ENCODE data around the gene ASCC1.
"Not testable (repeated sequence)": the region's sequence is repeated elsewhere in the genome, so short reads cannot be mapped to it uniquely, and the experiment has no call there.

Gene ASCC1

DNA sequence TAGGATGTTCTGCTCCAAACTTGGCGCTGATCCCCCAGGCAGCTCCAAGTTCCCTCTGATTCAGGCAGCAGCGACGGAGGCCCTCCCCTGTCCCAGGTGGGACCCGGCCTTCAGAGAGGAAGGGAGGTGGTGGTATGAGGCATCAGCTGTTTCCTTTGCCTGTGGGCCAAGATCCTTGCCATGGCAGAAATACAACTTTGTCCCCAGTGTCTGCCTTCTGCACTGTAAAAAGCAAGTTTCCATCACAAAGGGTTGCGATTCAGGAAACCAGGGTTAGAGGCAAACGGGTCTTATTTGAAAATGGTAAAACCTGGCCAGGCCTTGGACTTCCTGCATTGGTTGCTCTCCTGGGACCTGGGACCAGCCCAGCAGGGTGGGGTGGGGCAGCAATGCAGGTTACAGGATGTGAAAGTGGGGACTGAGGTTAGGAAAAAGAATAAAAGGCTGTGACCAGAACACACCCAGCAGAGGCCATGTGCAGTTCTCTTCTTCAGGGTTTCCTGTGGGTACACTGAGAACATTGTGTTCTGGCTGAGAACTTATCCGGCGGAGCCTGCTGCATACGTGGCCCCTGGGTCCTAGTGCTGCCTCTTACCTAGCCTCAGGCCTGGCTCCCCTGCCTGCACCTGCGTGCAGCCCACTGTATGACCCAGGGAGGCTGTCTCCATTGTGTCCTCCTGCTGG is 32.5 kb upstream of the ASCC1 start:
- peak; percentile 52 to 94 (median 77) for DNase-seq

DNA sequence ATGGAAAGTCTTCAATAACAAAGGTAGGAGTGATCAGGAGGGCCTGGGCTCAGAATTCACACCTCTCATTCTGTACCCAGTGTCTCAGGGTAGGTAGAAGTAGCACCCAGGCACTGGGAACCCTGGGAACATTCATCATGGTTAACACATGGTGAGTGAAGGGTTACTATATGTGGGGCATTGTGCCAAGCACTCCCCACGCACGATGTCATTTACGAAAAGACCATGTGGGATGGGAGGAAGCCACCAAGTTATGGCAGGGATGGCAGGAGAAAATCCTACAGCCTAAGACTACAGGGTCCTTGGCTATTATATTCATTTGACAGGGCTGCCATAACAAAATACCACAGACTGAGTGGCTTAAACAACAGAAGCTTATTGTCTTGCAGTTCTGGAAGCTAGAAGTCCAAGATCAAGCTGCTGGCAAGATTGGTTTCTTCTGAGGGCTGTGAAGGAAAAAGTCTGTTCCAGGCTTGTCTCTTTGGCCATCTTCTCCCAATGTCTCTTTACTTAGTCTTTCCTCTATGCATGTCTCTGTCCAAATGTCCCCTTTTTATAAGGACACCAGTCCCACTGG is 30.0 kb upstream of the ASCC1 start:
- no peak for DNase-seq

DNA sequence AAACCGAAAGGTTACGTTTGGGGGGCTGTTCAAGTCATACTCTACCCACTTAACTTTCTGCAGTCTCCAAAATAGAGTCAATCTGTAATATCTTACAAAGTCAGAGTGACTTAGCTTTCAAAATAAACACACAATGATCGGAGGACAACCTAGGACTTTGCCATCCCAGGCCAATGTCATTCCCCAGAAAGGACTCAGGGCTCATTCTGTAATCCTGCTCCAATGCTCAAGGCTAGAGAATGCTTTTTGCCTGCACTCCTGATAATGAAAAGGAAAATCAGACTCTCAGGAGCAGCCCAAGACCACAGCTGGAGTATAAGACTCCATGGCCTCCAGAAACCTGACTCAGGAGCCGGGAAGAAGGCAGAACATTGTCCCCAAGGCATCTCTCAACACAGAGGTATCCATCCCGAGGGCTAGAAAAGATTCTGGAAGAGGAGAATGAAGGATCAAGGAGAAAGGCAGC is 28.5 kb upstream of the ASCC1 start:
- DNase-seq: no peak

GRCh38 chr10:72243822-72244437 is 27.9 kb upstream of the ASCC1 start:
- peak in 1 of 6 experiments; percentile 20 for DNase-seq

GRCh38 chr10:72242675-72243074 is 26.6 kb upstream of the ASCC1 start:
- DNase-seq: no peak

DNA sequence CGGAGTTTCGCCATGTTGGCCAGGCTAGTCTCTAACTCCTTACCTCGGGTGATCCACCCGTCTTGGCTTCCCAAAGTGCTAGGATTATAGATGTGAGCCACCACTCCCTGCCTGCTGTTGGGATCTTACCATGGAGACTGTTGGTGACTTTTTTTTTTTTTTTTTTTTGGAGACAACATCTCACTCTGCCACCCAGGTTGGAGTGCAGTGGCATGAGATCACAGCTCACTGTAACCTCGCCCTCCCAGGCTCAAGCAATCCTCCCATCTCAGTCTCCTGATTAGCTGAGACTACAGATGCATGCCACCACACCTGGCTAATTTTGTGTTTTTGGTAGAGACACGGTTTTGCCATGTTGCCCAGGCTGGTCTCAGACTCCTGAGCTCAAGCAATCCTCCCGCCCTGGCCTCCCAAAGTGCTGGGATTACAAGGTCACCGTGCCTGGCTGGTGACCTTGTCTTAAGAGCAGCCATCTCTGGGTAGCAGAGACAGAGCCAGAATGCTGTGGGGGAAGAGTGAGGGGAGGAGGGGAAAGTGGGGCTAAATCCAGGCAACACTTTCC is 25.7 kb upstream of the ASCC1 start:
- no peak for DNase-seq

DNA sequence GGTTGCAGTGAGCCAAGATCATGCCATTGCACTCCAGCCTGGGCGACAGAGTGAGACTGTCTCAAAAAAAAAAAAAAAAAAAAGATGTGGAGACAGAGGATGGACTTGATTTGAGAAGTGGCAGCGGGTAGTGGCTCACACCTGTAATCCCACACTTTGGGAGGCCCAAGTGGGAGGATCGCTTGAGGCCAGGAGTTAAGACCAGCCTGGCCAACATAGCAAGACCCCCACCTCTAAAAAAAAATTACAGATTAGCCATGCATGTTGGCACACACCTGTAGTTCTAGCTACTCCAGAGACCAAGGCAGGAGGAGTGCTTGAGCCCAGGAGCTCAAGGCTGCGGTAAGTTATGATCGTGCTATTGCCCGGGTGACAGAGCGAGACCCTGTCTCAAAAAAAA is 24.3 kb upstream of the ASCC1 start:
- DNase-seq: no peak

- no peak for DNase-seq
These were observed 23.3 kb upstream of the ASCC1 start for GRCh38 chr10:72239409-72239808.

- DNase-seq: no peak
These were observed 22.5 kb upstream of the ASCC1 start for GRCh38 chr10:72238392-72239175.

DNA sequence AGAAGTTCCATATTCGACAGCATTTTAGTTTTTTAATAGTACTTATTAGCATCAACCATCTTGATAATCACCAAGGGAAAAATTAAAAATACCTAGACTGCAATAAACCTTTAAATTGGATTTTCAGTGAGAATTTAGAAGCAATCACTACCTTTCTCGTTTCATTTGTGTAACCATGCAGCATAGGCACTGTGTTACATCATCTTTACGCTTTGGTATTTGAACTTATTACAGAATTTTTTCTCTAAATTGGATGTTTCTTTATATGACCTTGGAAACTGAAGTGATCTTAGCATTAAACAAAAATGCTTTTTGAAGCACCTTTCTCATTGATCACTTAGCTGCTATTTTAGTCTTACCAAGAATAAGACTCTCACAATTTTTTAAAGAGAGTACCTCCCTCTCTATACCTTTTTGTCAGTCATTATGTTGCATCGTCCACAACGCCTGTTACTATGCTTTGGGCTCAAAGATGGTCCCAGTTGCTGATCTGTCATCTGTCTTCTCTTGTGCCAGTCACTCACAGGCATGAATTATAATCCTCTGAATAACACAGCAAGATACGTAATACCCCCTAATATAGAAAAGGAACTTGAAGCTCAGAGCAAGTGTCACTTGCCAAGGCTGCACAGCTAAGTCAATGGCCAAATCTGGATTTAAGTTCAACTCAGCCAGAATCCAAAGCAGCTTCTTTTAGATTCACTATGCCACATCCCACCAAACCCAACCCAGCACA is 19.6 kb upstream of the ASCC1 start:
- no peak for DNase-seq

DNA sequence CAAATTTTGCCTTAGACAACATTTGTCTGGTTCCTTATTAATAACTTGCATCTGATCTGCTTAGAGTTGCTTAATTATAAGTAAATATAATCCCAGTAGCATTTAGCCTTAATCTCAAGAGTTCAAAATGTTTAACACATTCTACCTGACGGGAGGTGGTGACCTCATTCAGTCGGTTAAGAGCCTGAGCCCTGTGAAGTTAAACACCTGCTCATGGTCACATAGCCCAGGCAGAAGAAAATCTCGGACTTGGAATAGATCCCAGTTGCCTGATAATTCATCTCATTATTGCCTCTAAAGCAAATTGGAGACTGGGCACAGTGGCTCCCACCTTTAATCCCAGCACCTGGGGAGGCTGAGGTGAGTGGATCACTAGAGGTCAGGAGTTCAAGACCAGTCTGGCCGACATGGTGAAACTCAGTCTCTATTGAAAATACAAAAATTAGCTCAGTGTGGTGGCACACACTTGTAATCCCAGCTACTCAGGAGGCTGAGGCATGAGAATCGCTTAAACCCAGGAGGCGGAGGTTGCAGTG is 18.6 kb upstream of the ASCC1 start:
- no peak for DNase-seq

DNA sequence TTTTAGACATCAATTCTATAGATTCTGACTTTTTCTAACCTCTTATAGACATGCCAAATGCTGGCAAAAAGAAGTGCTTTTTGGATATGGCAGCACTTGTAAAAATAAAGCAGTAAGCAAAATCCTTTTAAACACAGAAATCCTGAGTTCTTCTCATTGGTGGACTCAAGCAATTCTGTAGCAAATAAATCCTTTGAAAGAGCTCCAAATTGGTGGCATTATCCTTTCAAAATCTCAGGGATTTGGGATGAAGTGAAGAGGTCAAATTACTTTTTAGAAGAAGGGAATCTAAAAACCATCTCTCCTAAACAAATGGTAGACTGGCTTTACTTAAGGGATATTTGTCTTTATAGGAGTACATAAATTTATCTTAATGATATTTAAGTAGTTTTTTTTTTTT is 17.5 kb upstream of the ASCC1 start:
- no peak for DNase-seq

GRCh38 chr10:72229261-72230251 is 13.5 kb upstream of the ASCC1 start:
- no peak for DNase-seq

DNA sequence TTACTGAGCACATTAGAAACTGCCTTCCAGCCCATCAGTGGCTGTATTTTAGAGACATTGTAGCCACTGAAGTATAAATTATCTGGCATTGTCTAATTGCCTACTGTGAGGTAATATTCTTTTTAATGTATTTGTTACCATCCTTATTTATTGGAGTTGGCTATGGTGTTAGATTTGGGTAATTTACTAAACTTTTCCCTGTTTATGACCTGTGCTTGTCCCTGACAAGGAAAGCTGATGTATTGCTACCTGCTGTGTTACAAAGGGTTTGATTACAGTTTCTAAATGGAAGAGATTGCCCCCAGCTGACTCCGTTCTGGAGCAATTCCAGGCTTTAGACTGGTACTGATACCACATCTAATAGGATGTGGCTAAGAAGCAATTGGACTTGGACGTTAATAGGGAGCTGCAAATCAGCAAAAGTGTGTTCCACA is 12.3 kb upstream of the ASCC1 start:
- DNase-seq: no peak

GRCh38 chr10:72227826-72228225 is 11.8 kb upstream of the ASCC1 start:
- no peak for DNase-seq

- DNase-seq: no peak
These were observed 10.4 kb upstream of the ASCC1 start for GRCh38 chr10:72226418-72227027.

DNA sequence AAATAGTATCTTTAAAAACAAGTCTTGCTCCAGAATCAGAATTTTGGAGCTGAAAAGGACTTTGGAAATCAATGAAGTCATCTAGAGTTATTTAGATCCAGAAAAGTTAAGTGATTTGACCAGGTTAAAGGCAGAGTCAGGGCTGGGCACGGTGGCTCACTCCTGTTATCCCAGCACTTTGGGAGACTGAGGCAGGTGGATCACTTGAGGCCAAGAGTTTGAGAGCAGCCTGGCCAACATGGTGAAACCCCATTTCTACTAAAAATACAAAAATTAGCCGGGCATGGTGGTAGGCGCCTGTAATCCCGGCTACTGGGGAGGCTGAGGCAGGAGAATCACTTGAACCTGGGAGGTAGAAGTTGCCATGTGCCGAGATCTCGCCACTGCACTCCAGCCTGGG is 8.1 kb upstream of the ASCC1 start:
- not testable (repeated sequence) for DNase-seq

DNA sequence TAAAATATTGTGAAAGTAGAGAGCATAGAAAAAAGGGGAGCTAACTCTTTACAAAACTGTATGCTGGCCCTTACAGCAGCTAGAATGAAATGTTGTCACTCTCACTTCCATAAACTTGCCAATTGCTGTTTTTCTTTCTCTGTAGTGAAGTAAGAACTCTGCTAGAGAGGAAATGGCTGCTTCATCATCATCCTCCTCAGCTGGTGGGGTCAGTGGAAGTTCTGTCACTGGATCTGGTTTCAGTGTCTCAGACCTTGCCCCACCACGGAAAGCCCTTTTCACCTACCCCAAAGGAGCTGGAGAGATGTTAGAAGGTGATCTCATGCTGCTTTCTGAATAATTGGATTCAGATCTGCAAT is 7.6 kb upstream of the ASCC1 start:
- no peak for DNase-seq

DNA sequence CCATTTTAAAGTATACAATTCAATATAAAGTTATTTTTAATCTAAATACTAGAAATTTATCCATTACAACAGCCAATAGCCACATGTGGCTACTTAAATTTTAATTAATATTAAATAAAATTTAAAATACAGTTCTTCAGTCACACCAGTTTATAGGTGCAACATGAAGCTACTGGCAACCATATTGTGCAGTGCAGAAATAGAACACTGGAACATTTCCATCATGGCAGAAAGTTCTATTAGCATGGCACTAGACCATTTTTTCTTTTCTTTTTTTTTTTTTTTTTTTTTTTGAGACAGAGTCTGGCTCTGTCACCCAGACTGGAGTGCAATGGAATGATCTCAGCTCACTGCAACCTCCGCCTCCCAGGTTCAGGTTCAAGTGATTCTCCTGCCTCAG is 5.2 kb upstream of the ASCC1 start:
- DNase-seq: no peak

- DNase-seq: no peak
These were observed 4.6 kb upstream of the ASCC1 start for GRCh38 chr10:72220637-72221036.
